Activated CD8-positive, alpha-beta T cell treated with anti-CD3 and anti-CD28 coated beads for 36 hours (primary cell): ENCODE data around the gene CYP8B1. TPM values are rescaled to one million over a fixed set of nuclear protein-coding genes. Genes with fewer than 3 reads are reported as not detected.
A peak's percentile ranks its signal among the peaks of the same experiment; 100 is the strongest.

Experiments
- ATAC-seq: fragments of 200-7000 bp; cut with Tn5 transposase; one replicate; pipeline ENCODE4 v1.10.0; 2021; ENCODE audit warnings: mild to moderate bottlenecking, moderate library complexity
- CTCF ChIA-PET: fragments of 350-600 bp; sonication (Branson Sonifier 250); formaldehyde crosslinking; loops from one replicate; lab custom pipeline; 2021; ENCODE audit warnings: antibody characterized with exemption; lab: Charles Lee
- POLR2A ChIA-PET: fragments of 350-600 bp; sonication (Branson Sonifier 250); formaldehyde crosslinking; loops from one replicate; lab custom pipeline; 2021; ENCODE audit warnings: antibody characterized with exemption; lab: Charles Lee
- DNase-seq: peaks from one replicate; pipeline ENCODE4 v3.0.0-alpha.2; 2020
- H3K27ac Mint-ChIP-seq: one replicate; pipeline ENCODE4 v1.8.0; 2021; ENCODE audit warnings: mild to moderate bottlenecking, mixed read lengths
- H3K27me3 Mint-ChIP-seq: one replicate; pipeline ENCODE4 v1.8.0; 2021; ENCODE audit warnings: mixed read lengths
- H3K36me3 Mint-ChIP-seq: one replicate; pipeline ENCODE4 v1.8.0; 2021; ENCODE audit warnings: low read depth, mixed read lengths
- H3K4me1 Mint-ChIP-seq: one replicate; pipeline ENCODE4 v1.8.0; 2021; ENCODE audit warnings: low read depth, mixed read lengths
- H3K4me3 Mint-ChIP-seq: one replicate; pipeline ENCODE4 v1.8.0; 2021; ENCODE audit warnings: mild to moderate bottlenecking, moderate library complexity, mixed read lengths
- H3K9me3 Mint-ChIP-seq: one replicate; pipeline ENCODE4 v1.8.0; 2021; ENCODE audit warnings: mixed read lengths
- intact Hi-C: fragments of 100-400 bp; cut with micrococcal nuclease; formaldehyde crosslinking; loops from one replicate; pipeline ENCODE4 v1.10.0; 2022
- total RNA-seq, 2 experiments: library from RNA; stranded (reverse); gene quantifications; one replicate each; pipeline ENCODE4 v1.2.3, GENCODE V29; 2021
- TF ChIP-seq, protein P1 (sequence below): fragments of 200-600 bp; IDR thresholded peaks from one replicate; pipeline ENCODE4 v1.8.0; 2022; ENCODE audit warnings: antibody characterized with exemption, mild to moderate bottlenecking

Gene CYP8B1
- total RNA-seq, 2 experiments from 2014 or later, result not detected

DNA sequence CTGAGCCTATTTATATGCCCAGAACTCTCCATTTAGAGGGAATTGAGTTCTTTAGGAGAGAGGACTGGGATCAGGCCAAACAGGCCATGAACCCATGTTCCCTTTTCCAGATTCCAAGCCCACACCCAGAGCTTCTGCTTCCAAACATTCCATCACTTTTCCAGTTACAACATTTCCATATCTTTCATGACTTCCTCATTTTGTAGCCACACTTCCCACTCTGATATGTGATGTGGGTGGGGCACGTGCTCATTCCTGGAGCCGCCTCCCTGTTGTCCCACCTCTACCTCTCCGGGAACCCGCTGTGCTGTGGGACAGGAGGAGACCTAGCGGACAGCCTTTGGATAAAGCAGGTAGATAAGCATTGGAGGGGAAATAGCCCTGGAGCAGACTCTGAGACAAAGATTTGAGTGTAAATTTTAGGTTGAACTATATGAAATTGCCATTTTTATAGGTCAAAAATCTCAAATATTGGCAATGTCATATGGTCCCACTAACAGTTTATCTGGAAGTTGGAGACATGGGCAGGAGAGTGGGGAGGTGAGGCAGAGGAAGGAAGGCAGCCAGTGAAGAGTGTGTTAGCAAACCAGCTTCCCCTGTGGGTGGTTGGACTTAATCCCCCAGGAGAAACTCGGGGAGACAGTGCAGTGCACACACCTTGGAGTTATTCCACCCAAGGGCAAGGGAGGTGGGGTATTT is 31.8 kb downstream of the CYP8B1 start:
- Mint-ChIP-seq H3K4me3 (no peak overlapping the region), H3K27ac (no peak overlapping the region), H3K9me3 (no peaks in the 10 kb centered on the region), H3K36me3 (no peaks in the 10 kb centered on the region), H3K4me1 (peaks cover 15% of the 10 kb centered on the region), H3K27me3 (no peaks in the 10 kb centered on the region)
- ChIA-PET CTCF (no interaction called here), POLR2A (no interaction called here)
- DNase-seq (no peak), ATAC-seq (no peak)
- TF ChIP-seq, protein P1, sequence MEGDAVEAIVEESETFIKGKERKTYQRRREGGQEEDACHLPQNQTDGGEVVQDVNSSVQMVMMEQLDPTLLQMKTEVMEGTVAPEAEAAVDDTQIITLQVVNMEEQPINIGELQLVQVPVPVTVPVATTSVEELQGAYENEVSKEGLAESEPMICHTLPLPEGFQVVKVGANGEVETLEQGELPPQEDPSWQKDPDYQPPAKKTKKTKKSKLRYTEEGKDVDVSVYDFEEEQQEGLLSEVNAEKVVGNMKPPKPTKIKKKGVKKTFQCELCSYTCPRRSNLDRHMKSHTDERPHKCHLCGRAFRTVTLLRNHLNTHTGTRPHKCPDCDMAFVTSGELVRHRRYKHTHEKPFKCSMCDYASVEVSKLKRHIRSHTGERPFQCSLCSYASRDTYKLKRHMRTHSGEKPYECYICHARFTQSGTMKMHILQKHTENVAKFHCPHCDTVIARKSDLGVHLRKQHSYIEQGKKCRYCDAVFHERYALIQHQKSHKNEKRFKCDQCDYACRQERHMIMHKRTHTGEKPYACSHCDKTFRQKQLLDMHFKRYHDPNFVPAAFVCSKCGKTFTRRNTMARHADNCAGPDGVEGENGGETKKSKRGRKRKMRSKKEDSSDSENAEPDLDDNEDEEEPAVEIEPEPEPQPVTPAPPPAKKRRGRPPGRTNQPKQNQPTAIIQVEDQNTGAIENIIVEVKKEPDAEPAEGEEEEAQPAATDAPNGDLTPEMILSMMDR, result no peak
- intact Hi-C loops, result no loop called here

DNA sequence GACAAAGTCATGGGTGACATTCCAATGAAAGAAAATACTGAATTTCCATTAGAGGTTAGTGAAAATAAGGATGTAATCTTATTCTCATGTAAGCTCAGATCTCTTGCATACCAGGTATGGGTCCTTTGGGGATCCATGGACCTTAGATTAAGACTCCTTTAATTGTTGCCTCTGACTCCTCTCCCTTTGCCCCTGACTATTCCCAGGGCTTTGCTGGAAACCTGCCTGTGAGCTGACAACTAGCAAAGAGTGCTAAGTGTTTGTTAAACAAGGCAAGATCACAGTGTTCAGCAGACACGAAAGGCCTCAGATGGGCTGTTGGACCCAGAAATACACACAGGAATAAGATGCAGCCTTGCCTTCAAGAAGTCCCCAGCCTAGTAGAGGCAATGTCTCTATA is 34.3 kb downstream of the CYP8B1 start:
- no peaks in the 10 kb centered on the region for H3K27me3 Mint-ChIP-seq

GRCh38 chr3:42839616-42840015 is 36.1 kb downstream of the CYP8B1 start:
- ATAC-seq (peak; percentile 99), DNase-seq (peak; percentile 47)
- POLR2A ChIA-PET, result interaction anchor here (0.5 kb wide), 1 partner anchor 21 kb away, joined by 3 read pairs; no protein-coding TSS in a partner anchor
- H3K4me3 Mint-ChIP-seq, result no peak overlapping the region
- no peaks in the 10 kb centered on the region for H3K4me1 Mint-ChIP-seq
- intact Hi-C loops, result no loop called here
- CTCF ChIA-PET, result interaction anchor here (0.7 to 2.1 kb wide), 14 partner anchors 9 to 168 kb away, joined by 3 to 16 read pairs (median 6); partner anchors contain the start of gene HIGD1A
- no peaks in the 10 kb centered on the region for H3K27me3 Mint-ChIP-seq
- H3K9me3 Mint-ChIP-seq, result no peaks in the 10 kb centered on the region
- H3K27ac Mint-ChIP-seq, result no peak overlapping the region
- TF ChIP-seq, protein P1, result peak; percentile 63
- no peaks in the 10 kb centered on the region for H3K36me3 Mint-ChIP-seq

More for the DNA sequence above, 34.3 kb downstream of the CYP8B1 start:
- ChIA-PET POLR2A (no interaction called here), CTCF (interaction anchor here (0.8 to 1.4 kb wide), 2 partner anchors 22 to 42 kb away, joined by 3 read pairs; no protein-coding TSS in a partner anchor)
- no peaks in the 10 kb centered on the region for H3K36me3 Mint-ChIP-seq
- DNase-seq (no peak), ATAC-seq (no peak)
- H3K9me3 Mint-ChIP-seq, result no peaks in the 10 kb centered on the region
- H3K27ac Mint-ChIP-seq, result no peak overlapping the region
- intact Hi-C loops, result no loop called here
- no peak overlapping the region for H3K4me3 Mint-ChIP-seq
- TF ChIP-seq, protein P1, result no peak
- H3K4me1 Mint-ChIP-seq, result peaks cover 4% of the 10 kb centered on the region

DNA sequence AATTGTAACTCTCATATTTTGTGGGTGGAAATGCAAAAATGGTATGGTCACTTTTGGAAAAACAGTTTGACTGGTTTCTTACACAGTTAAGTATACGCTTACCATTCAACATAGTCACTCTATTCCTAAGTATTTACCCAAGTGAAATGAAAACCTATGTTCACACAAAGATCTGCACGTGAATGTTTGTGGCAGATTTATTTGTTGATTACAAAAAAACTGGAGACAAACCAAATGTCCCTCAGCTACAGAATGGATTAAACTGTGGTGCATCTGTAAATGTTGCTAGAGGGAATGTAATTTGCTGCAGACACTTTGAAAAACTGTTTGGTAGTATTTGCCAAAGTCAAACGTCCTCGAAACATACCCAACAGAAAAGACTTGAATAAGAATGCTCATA is 37.1 kb downstream of the CYP8B1 start:
- intact Hi-C loops, result no loop called here
- H3K36me3 Mint-ChIP-seq, result no peaks in the 10 kb centered on the region
- H3K4me1 Mint-ChIP-seq, result no peaks in the 10 kb centered on the region
- CTCF ChIA-PET, result interaction anchor here (1.1 to 2.1 kb wide), 8 partner anchors 8 to 169 kb away, joined by 5 to 16 read pairs (median 6); no protein-coding TSS in a partner anchor
- DNase-seq (no peak), ATAC-seq (no peak)
- H3K9me3 Mint-ChIP-seq, result no peaks in the 10 kb centered on the region
- no peaks in the 10 kb centered on the region for H3K27me3 Mint-ChIP-seq
- TF ChIP-seq, protein P1, result no peak
- no peak overlapping the region for H3K27ac Mint-ChIP-seq
- POLR2A ChIA-PET, result no interaction called here
- no peak overlapping the region for H3K4me3 Mint-ChIP-seq
